Measurements from ENCODE around the gene FAM83C. TPM values are rescaled to one million over a fixed set of nuclear protein-coding genes. Genes with fewer than 3 reads are reported as not detected.

Gene FAM83C
- total and polyA plus RNA-seq, 9 of the 15 experiments (the other 6 are each of a cell fraction or from before 2014, with no cell fraction given) = not detected

DNA sequence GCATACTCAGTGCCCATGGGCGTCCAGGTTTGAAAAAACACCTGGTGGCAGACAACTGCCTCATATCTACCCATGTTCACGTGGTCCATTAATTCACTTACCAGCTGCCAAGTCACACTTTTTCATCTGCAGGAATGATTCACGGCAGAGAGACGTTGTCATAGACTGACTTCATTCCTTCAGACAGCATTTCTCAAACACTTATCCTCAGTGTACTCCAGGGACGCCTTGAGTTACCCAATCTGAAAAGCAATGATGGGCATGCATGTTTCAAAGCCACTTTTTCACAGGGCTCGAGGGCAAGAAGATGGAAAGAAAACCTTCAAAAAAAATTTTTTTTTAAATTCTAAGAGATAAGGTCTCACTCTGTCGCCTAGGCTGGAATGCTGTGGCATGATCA is 20.3 kb downstream of the FAM83C start:
- FAIRE-seq (peak; percentile 48), DNase-seq (ENCODE audit: extremely low read depth in 1 of 4, low spot score in 3 of 4) (no peak), ATAC-seq (no peak)
- peaks cover 15 to 50% of the 10 kb centered on the region in 2 experiments; a peak in 4 of 5 replicates for H3K4me1 ChIP-seq (replicated peaks in 1 of 2; ENCODE audit: control insufficient read depth in 2 of 2, insufficient read depth in 2 of 2, low read length in 2 of 2)
- TF ChIP-seq ZNF146 (CRISPR knock-in tag; IDR thresholded peaks at IDR 0.05; ENCODE audit: unreplicated experiment) = no peak
- peak; percentile 8; the same call in 1 of the 2 replicates for TF ChIP-seq ZNF24 (IDR thresholded peaks at IDR 0.05)
- TF ChIP-seq KAT2B (IDR thresholded peaks at IDR 0.05; ENCODE audit: low read depth, low read length) = no peak
- peaks cover 10% of the 10 kb centered on the region for H3K79me2 ChIP-seq (ENCODE audit: control insufficient read depth, insufficient read depth, low read length)
- BruUV-seq (replicated peaks) = no TSS peak
- peaks cover 20% of the 10 kb centered on the region; the same call in 2 of the 3 replicates for H3K36me3 ChIP-seq (ENCODE audit: control insufficient read depth, insufficient read depth, low read length)
- no peak overlapping the region; the same call in 1 of the 2 replicates for H3K4me2 ChIP-seq (ENCODE audit: insufficient read depth, low read length)
- no peak overlapping the region for H3K4me3 ChIP-seq
- ChIA-PET POLR2A (interaction anchor here (2.0 kb wide), 1 partner anchor 12 kb away, joined by 10 read pairs; the partner anchor contains the start of gene EIF6), CTCF (ENCODE audit: low intra/inter-chr PET ratio) (interaction anchor here (5.3 kb wide), 1 partner anchor 126 kb away, joined by 28 read pairs; the partner anchor contains the start of gene EDEM2)
- 48% methylated on average over 7 of the region's 7 CpGs for WGBS (ENCODE audit: insufficient coverage, low coverage, missing lambda C conversion rate)
- no peaks in the 10 kb centered on the region for H4K20me1 ChIP-seq (replicated peaks; ENCODE audit: control insufficient read depth, insufficient read depth, low read length)
- intact Hi-C loops (cut with micrococcal nuclease) (no loop called here), in situ Hi-C loops (cut with MboI) (no loop called here)
- H2AFZ ChIP-seq (ENCODE audit: low read depth, low read length) = no peak overlapping the region
- no peaks in the 10 kb centered on the region for H3K27me3 ChIP-seq (ENCODE audit: control insufficient read depth in 2 of 2, insufficient read depth in 2 of 2, low read length in 2 of 2)
- H3K9me1 ChIP-seq (ENCODE audit: control insufficient read depth, insufficient read depth, low read length) = no peaks in the 10 kb centered on the region
- no peak overlapping the region for H3K27ac ChIP-seq (ENCODE audit: extremely low read depth, low read depth, low read length)
- no peaks in the 10 kb centered on the region for H3K9me3 ChIP-seq (replicated peaks; ENCODE audit: control insufficient read depth, insufficient read depth, low read depth, low read length)
- H3K9ac ChIP-seq (ENCODE audit: insufficient read depth in 1 of 2, low read depth in 2 of 2, low read length in 2 of 2) = peak overlapping the region; percentile 45 to 86; a peak in 2 of 4 replicates

DNA sequence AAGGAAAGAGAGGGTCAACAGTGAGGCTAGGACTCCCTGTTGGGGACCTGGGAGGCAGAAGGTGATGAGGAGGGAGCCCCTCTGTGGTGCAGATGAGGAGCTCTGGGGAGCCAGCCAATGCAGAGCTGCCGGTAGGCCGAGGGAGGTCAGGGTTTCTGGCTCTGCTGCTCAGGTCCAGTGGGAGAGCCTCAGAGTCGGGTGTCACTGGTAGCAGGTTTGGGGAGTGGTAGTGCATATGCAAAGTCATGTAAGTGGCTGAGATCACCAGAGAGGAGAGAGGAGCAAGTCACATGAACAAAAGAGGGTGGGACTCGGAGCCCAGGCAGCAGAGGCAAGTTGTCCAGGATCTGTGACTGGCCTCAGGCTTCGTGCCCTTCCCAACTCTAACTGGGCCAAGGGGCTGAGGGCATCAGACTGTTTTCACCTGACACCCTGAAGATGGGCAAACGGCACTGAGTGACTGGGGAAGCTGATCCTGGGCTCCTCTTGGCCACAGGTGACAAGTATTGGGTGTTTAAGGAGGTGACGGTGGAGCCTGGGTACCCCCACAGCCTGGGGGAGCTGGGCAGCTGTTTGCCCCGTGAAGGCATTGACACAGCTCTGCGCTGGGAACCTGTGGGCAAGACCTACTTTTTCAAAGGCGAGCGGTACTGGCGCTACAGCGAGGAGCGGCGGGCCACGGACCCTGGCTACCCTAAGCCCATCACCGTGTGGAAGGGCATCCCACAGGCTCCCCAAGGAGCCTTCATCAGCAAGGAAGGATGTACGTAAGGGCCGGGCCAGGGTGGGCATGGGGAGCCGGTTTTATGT is 20.9 kb downstream of the FAM83C start:
- TSS peak; percentile 72 for BruUV-seq (replicated peaks)
- H3K27ac ChIP-seq (ENCODE audit: extremely low read depth, low read depth, low read length) = peak overlapping the region; percentile 66; the same call in 2 of the 3 replicates
- no peaks in the 10 kb centered on the region for H4K20me1 ChIP-seq (replicated peaks; ENCODE audit: control insufficient read depth, insufficient read depth, low read length)
- H3K4me3 ChIP-seq = no peak overlapping the region
- H3K36me3 ChIP-seq (ENCODE audit: control insufficient read depth, insufficient read depth, low read length) = peaks cover 14% of the 10 kb centered on the region; the same call in 2 of the 3 replicates
- DNase-seq (ENCODE audit: extremely low read depth in 1 of 4, low spot score in 3 of 4) (peak; percentile 76 to 87 (median 80)), FAIRE-seq (peak; percentile 95), ATAC-seq (peak; percentile 94)
- peaks cover 4% of the 10 kb centered on the region; the same call in 1 of the 3 replicates for H3K79me2 ChIP-seq (ENCODE audit: control insufficient read depth, insufficient read depth, low read length)
- peak overlapping the region; percentile 53 for H3K4me2 ChIP-seq (ENCODE audit: insufficient read depth, low read length)
- in situ Hi-C loops (cut with MboI) (no loop called here), intact Hi-C loops (cut with micrococcal nuclease) (no loop called here)
- H3K9ac ChIP-seq (ENCODE audit: insufficient read depth in 1 of 2, low read depth in 2 of 2, low read length in 2 of 2) = peak overlapping the region; percentile 45 to 86; a peak in 3 of 4 replicates
- no peaks in the 10 kb centered on the region for H3K27me3 ChIP-seq (ENCODE audit: control insufficient read depth in 2 of 2, insufficient read depth in 2 of 2, low read length in 2 of 2)
- ChIA-PET POLR2A (interaction anchor here (0.5 to 2.0 kb wide), 7 partner anchors 10 to 177 kb away, joined by 3 to 10 read pairs (median 3); partner anchors contain the start of genes EDEM2 and EIF6), CTCF (ENCODE audit: low intra/inter-chr PET ratio) (interaction anchor here (5.3 kb wide), 1 partner anchor 126 kb away, joined by 28 read pairs; the partner anchor contains the start of gene EDEM2)
- no peaks in the 10 kb centered on the region for H3K9me3 ChIP-seq (replicated peaks; ENCODE audit: control insufficient read depth, insufficient read depth, low read depth, low read length)
- H3K4me1 ChIP-seq (replicated peaks in 1 of 2; ENCODE audit: control insufficient read depth in 2 of 2, insufficient read depth in 2 of 2, low read length in 2 of 2) = peaks cover 8 to 46% of the 10 kb centered on the region in 2 experiments; a peak in 4 of 5 replicates
- peak overlapping the region; percentile 80 for H2AFZ ChIP-seq (ENCODE audit: low read depth, low read length)
- WGBS (ENCODE audit: insufficient coverage, low coverage, missing lambda C conversion rate) = 57% methylated on average over 20 of the region's 20 CpGs
- H3K9me1 ChIP-seq (ENCODE audit: control insufficient read depth, insufficient read depth, low read length) = no peaks in the 10 kb centered on the region
- TF ChIP-seq KDM4B (IDR thresholded peaks at IDR 0.05; ENCODE audit: borderline replicate concordance in 2 of 2, low read depth in 1 of 2) = no peak
- no peak for TF ChIP-seq RNF2 (IDR thresholded peaks at IDR 0.05)
- no peak for TF ChIP-seq SP1 (CRISPR knock-in tag; IDR thresholded peaks at IDR 0.05)
- TF ChIP-seq ZNF668 (CRISPR knock-in tag; IDR thresholded peaks at IDR 0.05) = no peak
- TF ChIP-seq C11orf30 (IDR thresholded peaks at IDR 0.05; ENCODE audit: low read depth) = peak; percentile 92
- TF ChIP-seq ZNF311 (CRISPR knock-in tag; IDR thresholded peaks at IDR 0.05) = no peak
- no peak for TF ChIP-seq RBM17 (IDR thresholded peaks at IDR 0.05; ENCODE audit: borderline replicate concordance, low read depth, low read length)
- TF ChIP-seq NR3C1 (CRISPR knock-in tag; IDR thresholded peaks at IDR 0.05) = no peak
- TF ChIP-seq ELF4 (CRISPR knock-in tag; IDR thresholded peaks at IDR 0.05) = no peak
- no peak for TF ChIP-seq PRMT5 (CRISPR knock-in tag; IDR thresholded peaks at IDR 0.05)
- TF ChIP-seq, protein P1, sequence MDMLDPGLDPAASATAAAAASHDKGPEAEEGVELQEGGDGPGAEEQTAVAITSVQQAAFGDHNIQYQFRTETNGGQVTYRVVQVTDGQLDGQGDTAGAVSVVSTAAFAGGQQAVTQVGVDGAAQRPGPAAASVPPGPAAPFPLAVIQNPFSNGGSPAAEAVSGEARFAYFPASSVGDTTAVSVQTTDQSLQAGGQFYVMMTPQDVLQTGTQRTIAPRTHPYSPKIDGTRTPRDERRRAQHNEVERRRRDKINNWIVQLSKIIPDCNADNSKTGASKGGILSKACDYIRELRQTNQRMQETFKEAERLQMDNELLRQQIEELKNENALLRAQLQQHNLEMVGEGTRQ (CRISPR knock-in tag; IDR thresholded peaks at IDR 0.05) = peak; percentile 62
- TF ChIP-seq MAFK (IDR thresholded peaks at IDR 0.05; ENCODE audit: low read length) = peak; percentile 65
- TF ChIP-seq ZNF778 (CRISPR knock-in tag; IDR thresholded peaks at IDR 0.05) = no peak
